SIG-M5 treated with dmso at 0.1 percent for 504 hours (cell line): Measurements from ENCODE around the gene PSMB7.

Experiments used
- DNase-seq: peaks from one replicate; lab custom pipeline; 2025; ENCODE audit not compliant: unreplicated experiment; lab: John Stamatoyannopoulos, UW

PSMB7 gene

GRCh38 chr9:124346347-124347163 is 68.7 kb downstream of the PSMB7 start:
- no peak for DNase-seq

- DNase-seq = no peak
Measured at GRCh38 chr9:124345751-124346281, 69.4 kb downstream of the PSMB7 start.

- no peak for DNase-seq
Measured at GRCh38 chr9:124345063-124345462, 70.2 kb downstream of the PSMB7 start.

- no peak for DNase-seq
Measured at GRCh38 chr9:124344291-124345050, 70.8 kb downstream of the PSMB7 start.

- no peak for DNase-seq
Measured at GRCh38 chr9:124343533-124344290, 71.5 kb downstream of the PSMB7 start.

- DNase-seq = no peak
Measured at GRCh38 chr9:124342776-124343485, 72.3 kb downstream of the PSMB7 start.

GRCh38 chr9:124342402-124342775 is 72.9 kb downstream of the PSMB7 start:
- DNase-seq = no peak

- no peak for DNase-seq
Measured at GRCh38 chr9:124341455-124342170, 73.6 kb downstream of the PSMB7 start.

- DNase-seq = no peak
Measured at GRCh38 chr9:124340219-124341069, 74.8 kb downstream of the PSMB7 start.

- no peak for DNase-seq
Measured at GRCh38 chr9:124339603-124340146, 75.6 kb downstream of the PSMB7 start.

- no peak for DNase-seq
Measured at GRCh38 chr9:124337562-124337961, 77.7 kb downstream of the PSMB7 start.

GRCh38 chr9:124335320-124335707 is 79.9 kb downstream of the PSMB7 start:
- DNase-seq = no peak

GRCh38 chr9:124334568-124335319 is 80.5 kb downstream of the PSMB7 start:
- no peak for DNase-seq

- no peak for DNase-seq
Measured at GRCh38 chr9:124333203-124333579, 82.1 kb downstream of the PSMB7 start.

GRCh38 chr9:124332361-124333202 is 82.7 kb downstream of the PSMB7 start:
- DNase-seq = no peak

GRCh38 chr9:124331580-124331979 is 83.7 kb downstream of the PSMB7 start:
- no peak for DNase-seq

- DNase-seq = no peak
Measured at GRCh38 chr9:124330011-124330697, 85.1 kb downstream of the PSMB7 start.
